Stimulated activated CD4-positive, alpha-beta T cell treated with anti-CD3 and anti-CD28 coated beads, Interleukin-1b, Interleukin-23, amount 100 ng/mL, for 48 hours (primary cell): ENCODE data around the gene COL21A1.

Source experiments
- DNase-seq: peaks from one replicate; pipeline ENCODE4 v3.0.0-alpha.2; 2020

Gene COL21A1

DNA sequence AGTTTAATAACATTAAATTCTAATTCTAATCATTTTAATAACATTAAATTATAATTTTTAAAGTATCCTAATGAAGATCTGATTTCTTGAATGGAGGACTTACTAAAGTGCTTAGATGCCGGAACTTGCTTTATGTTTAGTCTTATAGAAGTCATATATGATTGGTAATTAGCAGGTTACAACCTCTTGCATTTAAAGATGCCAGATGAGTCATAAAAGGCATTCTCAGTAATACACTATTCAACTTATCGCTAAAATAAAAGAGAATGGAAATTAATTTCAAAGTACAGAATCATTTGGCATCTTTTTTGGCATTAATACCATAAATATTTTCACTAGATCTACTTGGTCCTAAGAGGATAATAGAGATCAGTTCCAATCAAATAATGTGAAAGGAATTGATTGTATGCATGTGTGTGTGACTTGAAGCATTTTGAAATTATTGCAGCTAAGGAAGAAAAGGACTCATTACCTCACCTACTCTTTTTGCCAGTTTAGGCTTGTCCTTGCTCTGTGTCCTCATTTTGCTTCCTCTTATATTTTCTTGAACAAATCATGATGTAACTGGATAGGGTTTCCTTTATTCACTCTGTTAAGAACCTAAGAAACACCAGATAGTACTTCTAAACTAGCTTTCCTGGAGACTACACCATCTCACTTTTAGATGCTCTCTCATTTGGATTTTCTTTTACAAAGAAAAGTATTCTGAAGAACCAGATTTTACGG lies 2.7 kb downstream of the COL21A1 start:
- no peak for DNase-seq

DNA sequence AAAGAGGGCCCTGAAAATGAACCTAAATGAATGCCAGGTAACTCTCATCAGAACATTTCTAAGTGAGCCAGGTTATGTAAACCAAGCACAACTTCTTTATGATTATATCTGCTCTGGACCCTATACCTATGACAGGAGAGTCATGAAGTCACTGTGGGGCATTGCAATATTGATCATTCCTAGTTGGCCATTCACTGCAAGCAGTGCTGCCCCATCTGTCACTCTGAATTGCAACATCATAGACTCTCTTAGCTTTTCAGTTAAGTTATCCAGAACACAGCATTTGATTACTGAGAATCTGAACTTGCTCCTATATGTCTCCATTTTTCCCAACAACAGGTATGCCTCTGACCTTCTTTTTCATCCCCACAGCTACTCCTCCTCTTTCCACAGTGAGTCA lies 3.3 kb downstream of the COL21A1 start:
- no peak for DNase-seq

DNA sequence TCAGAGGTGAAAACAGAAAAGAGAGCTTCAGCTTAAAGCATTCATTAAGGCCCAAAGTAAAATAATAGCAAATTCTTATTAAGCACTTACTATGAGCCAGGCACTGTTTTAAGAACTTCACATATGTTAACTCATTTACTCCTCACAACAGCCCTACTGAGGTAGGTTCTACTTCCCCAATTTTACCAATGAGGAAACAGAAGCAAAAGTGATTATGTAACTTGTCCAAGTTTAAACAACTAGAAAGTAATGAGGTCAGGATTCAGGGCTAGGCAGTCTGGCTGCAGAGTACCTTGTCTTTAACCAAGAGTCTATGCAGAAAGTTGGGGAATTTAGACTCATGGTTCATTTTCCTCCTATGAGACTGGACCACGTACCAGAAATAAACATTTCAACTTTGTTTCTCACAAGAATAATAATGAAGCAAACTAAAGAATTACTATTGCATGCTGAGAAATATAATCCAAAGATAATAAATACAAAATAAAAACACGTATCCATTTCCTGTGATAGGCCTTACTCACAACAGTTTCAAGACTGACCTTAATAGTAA lies 3.8 kb downstream of the COL21A1 start:
- DNase-seq, result no peak

DNA sequence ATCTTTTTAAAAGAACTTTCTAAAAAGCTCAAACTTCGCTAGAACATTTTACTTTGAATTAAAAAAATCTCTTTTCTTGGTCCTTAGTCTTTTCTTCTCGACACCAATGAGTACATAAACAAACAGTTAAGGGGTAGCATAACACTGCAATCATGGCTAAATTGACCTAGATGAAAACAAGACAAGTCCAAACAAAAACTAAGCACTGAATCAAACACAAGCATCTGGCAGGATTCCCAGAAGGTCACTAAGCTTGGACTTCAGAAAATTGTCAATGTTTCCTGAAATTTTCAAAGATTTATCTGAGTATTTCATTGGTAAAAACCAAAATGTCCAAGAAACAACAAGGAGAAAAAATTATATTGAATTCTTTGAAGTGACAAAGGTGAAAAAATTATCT lies 5.0 kb downstream of the COL21A1 start:
- no peak for DNase-seq

DNA sequence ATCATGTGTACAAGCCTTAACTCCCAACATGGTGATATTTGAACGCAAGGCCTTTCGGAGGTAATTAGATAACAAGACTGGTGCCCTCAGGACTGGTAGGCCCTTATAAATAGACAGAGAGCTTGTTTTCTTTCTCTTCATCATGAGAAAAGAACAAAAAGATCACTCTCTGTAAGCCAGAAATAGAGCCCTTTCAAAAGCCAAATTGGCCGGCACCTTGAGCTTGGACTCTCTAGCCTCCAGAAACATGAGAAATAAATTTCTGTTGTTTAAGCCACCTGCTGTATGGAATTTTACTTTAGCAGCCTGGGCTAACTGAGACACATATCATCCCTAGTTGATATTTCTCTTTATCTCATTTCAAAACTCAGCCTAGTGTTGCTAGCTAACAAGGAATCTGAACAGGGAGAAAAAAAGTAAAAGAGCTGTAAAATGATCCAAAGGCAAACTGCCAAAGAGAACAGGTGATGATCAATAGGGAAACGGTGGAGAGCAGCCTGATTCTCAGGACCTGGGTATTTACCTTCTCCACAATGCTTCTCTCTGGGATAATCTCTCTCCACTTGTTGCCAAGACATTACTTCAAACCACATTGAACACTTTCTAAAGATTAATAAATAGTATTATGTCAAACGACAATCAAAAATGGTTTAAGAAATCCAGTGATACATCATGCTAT lies 6.1 kb downstream of the COL21A1 start:
- DNase-seq, result no peak

DNA sequence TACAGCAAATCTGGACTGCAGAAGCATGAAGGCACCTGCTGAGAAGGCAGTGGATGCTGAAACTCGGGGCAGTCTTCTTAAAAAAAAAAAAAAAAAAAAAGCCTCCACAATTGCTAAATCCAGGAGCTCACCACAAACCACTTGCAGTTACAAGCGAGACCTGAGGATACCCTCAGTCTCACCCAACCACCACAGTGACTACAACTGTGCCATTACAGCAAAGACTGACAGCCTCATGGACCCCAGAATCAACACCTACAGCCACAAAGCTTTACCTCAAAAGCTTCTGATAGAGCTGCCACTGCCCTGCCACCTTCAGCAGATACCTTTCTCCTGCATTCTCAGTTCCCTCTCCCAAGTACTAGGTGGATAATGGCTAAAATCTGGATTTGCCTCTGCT lies 9.0 kb downstream of the COL21A1 start:
- no peak for DNase-seq

DNA sequence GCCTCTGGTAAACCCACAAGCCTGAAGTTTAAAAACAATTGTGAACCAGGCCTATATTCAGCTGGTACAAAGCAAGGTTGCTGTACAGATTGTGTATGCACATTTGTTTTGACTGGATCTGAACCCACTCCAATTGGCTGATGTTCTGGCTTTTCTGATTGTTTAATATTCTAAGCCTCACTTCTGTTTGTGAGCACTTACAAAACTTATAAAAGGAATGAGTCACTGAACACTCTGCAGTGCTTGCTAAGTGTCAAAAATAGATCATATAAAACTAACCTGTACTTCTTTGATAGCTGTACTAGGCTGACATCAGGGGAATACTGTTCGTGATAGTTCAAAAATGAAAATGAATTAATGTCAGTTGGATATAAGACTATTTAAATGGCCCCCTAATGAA lies 12.1 kb downstream of the COL21A1 start:
- no peak for DNase-seq

DNA sequence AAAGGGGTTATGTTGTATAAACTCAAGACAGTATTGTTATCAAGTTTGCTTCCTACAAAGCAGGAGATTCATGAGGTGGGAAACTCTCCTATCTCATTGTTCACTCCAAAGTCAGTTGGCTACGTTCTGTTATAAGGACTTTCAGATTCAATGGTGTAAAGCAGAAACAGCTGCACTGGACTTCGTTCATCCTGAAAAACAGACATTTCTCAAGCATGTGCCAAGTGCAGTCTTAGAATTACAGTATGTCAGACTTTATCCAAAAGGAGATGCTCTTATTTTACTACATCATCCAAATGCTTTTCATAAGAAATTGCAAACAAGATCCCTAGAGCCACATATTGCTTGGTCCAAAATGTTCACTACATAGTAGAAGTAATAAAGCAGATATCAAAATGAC lies 14.9 kb downstream of the COL21A1 start:
- no peak for DNase-seq

DNA sequence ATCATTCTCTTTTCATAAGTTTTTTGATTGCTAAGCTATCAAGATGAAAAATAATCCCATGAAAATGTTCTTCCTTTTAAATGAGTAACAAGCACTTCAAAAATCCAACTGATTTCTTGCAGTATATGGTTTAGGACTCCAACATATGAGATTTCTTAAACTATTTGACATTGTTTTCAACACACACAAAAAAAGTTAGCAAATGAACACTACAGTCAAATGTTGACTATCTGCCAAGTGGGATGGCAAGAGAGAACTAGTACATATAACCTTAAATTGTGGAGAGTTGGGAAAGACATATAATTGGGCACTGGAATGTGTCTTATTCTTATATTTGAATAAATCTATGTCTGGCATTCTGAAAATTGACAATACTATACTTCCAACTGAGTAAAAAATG lies 15.6 kb downstream of the COL21A1 start:
- DNase-seq, result no peak

DNA sequence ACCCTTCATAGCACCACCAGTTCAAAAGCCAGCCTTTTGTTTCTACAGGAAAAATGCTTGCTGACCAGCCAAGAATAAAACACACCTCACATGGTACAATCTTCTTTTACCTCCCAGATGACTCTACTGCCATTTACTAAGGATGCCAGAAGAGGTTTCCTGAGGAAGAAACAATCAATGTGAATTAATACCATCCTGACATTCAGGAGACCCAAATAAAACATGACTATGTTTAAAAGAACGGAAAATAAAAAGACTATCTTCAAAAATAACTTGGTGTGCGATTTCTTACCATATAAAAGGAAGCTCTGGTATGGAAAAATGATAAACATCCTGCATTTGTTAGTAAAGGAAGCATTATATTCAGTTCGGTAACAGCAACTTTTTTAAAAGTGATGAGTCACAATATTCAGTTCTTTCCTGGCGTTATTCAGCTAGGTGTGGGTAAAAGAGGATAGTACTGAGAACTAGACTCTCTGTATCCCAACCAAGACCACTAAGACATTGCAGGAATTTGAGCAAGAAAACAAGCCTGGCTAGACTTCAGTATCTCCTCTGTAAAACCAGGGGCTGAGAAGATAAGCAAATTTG lies 16.3 kb downstream of the COL21A1 start:
- DNase-seq, result no peak

DNA sequence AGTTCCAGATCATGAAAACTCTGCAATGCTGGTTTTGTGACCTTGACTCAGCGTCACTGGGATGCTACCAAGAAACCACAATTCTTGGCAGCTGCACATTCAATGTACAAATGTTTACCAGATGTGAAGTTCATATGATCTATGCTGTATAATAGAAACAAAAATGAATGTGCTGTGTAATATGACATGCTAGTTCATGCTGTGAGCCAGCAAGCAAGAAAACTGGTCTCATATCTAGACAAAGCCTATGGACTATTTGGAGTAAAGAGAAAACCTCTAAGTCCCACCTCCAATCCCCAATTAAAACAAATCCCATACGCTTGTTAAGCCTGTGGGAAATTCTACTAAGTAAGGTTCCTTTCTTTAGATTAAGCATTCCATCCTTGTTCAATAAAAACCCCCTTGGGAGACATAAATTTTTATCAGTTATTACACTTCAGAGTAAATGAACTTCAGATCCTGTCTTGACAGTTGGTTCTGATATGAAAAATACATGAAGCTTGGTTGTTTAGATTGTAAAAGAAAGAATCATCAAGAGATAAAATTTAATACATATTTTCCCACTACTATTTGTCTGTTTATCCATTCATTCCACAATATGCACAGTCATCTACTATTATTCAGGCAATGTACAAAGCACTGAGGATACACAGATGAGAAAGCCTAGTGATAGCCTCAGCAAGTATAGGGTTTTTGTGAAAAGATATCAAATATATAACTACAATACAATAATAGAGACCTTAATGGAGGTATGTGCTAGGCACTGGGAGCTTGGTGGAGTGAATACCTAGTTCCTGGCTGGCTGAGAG lies 20.1 kb downstream of the COL21A1 start:
- DNase-seq, result no peak

DNA sequence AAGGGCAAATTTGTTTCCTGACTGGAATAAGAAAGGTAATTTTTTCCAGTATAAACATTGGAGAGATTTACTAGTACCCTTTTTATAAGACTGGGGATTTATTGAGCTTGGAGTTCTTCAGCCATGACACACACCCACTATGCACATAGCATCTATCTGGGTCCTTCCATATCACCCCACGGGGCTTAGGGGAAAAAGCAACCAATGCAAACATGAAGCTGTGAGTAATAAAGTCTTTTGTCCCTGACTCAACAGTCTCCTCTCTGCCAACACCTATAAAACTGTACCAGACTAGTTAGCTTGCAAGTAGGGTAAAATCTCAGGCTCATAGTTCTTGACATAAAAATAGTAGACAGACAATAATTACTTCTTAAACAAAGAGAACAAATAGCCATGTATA lies 23.4 kb downstream of the COL21A1 start:
- no peak for DNase-seq

DNA sequence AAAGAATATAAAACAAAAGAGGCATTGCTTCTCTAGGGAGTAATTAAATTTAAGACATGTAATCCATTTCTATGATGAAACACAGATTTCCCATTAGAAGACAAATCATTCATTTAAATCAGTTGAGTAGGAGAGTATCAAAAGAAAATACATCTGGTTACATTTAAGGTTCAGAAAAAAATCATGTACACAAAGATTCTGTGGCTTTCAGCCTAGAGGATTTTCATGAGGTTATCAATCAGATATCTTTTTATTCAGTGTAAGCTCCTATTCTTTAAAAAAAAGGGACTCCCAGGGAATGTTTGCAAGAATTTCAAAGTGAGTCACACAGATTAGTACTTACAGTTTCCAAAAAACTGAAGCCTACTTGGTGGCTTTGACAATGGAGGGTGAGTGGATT lies 24.9 kb downstream of the COL21A1 start:
- no peak for DNase-seq

DNA sequence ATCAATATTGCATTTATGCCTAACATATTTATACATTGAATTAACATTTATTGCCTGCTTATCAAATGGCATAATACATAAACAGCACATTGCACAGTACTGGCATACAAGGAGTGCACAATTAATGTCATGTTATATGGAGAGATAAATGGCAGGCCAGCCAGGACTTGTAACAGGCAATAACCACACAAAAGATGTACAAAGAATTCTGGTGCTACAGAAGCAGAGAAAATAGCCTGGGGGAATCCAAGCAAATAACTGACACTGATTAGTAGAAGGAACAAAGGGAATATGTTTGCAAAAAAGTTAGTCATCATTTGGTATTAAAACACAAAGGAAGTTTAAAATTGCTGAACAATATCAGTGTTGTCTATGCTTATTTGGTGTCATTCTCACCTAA lies 27.3 kb downstream of the COL21A1 start:
- DNase-seq, result no peak

DNA sequence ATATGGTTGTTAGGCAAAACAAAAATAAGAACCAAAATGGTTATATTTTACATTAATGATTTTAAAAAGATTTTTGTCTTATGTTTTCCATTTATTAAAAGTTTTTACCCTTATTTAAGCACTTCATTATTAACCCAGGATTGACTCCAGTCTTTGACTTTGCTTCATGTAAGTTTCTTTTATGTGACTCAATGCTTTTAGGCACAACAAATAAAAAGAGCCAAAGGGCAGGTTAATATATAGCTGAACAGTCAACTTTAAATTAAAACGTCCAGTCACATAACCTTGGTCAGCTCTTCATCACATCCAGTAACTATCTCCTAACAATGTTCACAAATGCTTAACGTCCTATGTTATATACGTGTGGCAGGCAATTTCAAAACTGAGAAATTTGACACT lies 32.7 kb downstream of the COL21A1 start:
- no peak for DNase-seq

DNA sequence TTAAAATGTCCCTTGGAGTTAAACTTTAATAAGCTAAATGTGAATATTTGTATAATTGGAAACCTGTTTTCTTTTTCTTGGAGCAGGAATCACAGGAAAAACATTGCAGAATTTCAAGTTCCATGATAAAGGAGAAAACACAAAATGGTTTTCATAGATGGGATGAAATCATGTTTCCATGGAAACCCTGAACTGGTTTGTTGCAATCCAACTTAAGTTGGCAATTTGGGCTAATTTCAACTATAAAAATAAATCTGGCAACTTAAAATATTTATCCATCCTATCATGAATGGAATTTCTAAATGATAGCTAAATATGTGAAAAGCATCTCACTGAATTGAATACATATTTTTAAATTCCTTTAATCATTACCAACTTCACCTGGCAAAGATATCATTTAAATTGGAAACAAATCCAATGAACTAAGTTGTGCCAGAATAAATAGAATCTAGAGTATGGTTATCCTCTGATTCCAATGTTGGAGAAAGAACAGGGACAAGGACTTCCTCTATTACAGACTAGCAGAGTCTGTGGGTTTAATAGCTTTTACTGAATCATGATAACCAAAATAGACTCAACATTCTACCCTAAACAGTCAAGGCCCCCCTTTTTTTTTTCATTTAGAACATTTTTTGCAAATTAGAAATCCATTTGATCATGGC lies 33.2 kb downstream of the COL21A1 start:
- no peak for DNase-seq

DNA sequence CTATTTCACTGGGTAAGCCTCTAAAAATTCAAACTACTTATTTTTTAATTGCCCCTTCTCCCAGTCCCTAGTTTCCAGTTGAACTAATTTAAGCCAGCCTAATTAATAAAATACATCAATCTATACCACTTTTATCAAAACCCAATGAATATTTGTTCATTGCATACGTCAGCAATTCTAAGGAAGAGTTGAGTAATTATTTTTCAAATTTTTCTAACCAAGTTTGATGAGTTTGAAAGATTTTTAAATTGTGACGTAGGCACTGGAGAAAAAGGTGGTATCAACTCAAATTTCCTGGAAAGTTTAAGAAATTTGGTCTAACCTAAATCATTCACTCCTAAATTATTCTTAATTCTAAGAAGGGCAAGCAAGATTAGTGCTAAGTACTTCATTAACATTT lies 35.7 kb downstream of the COL21A1 start:
- DNase-seq, result no peak

DNA sequence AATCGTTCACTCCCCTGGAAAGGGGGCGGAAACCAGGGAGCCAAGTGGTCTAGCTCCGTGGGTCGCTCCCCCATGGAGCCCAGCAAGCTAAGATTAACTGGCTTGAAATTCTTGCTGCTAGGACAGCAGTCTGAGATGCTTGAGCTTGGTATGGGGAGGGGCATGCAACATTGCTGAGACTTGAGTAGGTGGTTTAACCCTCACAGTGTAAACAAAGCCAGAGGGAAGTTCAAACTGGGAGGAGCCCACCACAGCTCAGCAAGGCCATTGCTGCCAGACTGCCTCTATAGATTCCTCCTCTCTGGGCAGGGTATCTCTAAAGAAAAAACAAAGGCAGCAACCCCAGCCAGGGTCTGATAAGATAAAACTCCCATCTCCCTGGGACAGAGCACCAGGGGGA lies 43.2 kb downstream of the COL21A1 start:
- no peak for DNase-seq

DNA sequence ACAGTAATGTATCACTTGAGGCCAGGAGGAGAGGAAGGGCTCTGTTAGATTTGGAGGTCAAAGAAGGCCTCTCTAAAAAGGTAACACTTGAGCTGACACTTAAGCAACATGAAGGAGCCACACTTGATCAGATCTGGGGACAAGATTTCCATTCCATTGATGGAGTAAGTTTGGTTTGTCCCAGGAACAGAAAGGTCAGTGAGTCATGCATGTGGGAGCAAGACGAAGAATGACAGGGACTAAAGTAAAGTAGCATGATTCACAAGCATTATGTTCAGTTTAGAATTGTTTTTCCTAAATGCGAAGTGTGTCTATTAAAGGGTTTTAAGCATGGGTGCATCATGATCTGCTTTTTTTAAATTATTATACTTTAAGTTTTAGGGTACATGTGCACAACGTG lies 47.4 kb downstream of the COL21A1 start:
- no peak for DNase-seq

DNA sequence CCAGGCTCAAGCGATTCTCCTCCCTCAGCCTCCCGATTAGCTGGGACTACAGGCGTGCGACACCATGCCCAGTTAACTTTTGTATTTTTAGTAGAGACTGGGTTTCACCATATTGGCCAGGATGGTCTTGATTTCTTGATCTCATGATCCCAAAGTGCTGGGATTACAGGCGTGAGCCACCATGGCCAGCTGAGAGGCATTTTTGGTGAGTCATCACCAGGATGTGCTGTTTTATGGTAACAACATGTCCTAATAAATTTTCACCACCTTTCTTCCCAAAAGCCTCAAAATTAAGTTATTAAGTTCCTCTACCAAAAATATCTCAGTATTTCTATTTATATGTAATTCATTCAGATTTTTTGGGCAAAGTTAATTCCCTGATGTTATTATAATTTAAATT lies 53.5 kb downstream of the COL21A1 start:
- DNase-seq, result no peak

DNA sequence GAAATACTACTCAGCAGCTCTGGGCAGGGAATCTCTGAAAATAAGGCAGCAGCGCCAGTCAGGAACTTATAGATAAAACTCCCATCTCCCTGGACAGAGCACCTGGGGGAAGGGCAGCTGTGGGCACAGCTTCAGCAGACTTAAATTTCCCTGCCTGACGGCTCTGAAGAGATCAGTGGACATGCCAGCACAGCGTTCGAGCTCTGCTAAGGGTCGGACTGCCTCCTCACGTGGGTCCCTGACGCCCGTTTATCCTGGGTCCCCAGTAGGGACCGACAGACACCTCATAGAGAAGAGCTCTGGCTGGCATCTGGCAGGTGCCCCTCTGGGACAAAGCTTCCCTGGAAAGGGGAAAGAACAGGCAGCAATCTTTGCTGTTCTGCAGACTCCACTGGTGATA lies 59.0 kb downstream of the COL21A1 start:
- no peak for DNase-seq

DNA sequence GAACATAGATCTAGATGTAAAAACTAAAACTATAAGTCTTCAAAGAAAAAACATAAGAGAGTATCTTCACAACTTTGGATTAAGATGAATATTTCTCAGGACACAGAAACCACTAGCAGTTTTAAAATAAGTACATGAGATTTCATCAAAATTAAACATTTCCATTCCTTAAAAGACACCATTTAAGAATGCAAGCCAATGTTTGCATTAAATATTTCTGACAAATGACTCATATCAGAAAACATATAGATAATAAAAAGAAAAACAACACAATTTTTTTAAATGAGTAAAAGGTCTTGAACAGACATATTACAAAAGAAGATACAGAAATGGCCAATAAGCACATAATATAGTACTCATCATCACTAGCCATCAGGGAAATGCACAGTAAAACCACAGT lies 59.7 kb downstream of the COL21A1 start:
- DNase-seq, result no peak

DNA sequence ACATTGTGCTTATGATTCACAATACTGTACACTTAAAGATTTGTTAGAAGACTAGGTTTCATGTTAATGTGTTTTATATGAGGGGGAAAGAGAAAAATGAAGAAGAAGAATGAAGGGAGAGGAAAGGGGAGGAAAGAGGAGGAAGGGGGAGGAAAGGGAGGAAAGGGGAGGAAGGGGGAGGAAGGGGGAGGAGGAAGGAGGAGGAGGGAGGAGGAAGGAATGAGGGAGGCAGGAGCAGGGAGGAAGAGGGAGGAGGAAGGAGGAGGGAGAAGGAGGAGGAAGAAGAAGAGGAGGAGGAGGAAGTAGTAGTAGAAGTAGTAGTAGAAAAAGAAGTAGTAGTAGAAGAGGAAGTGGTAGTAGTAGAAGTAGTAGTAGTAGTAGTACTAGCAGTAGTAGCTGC lies 70.6 kb downstream of the COL21A1 start:
- no peak for DNase-seq
